ENCODE data around the gene CYP27A1.
"Not testable (repeated sequence)": the region's sequence is repeated elsewhere in the genome, so short reads cannot be mapped to it uniquely, and the experiment has no call there.

The CYP27A1 gene

GRCh38 chr2:218781691-218782527 lies at the start of gene CYP27A1:
CYP27A1 (plus strand) TSS chr2:218782147; CDS start chr2:218782183, 36 bp downstream.
- DNase-seq: no peak

- no peak for DNase-seq
Observed at GRCh38 chr2:218732761-218733158, 49.2 kb upstream of the CYP27A1 start.

GRCh38 chr2:218733171-218734021 lies 48.6 kb upstream of the CYP27A1 start:
- DNase-seq: no peak

GRCh38 chr2:218734190-218734975 lies 47.6 kb upstream of the CYP27A1 start:
- no peak for DNase-seq

GRCh38 chr2:218736531-218736930 lies 45.4 kb upstream of the CYP27A1 start:
- DNase-seq: no peak

- no peak for DNase-seq
Observed at GRCh38 chr2:218743068-218743467, 38.9 kb upstream of the CYP27A1 start.

- no peak for DNase-seq
Observed at GRCh38 chr2:218744615-218745014, 37.3 kb upstream of the CYP27A1 start.

- no peak for DNase-seq
Observed at GRCh38 chr2:218745160-218745558, 36.8 kb upstream of the CYP27A1 start.

GRCh38 chr2:218745559-218746469 lies 36.1 kb upstream of the CYP27A1 start:
- no peak for DNase-seq

- no peak for DNase-seq
Observed at GRCh38 chr2:218746470-218746795, 35.5 kb upstream of the CYP27A1 start.

- DNase-seq: no peak
Observed at GRCh38 chr2:218746960-218747359, 35.0 kb upstream of the CYP27A1 start.

GRCh38 chr2:218748741-218749441 lies 33.1 kb upstream of the CYP27A1 start:
- DNase-seq: no peak

GRCh38 chr2:218754201-218754600 lies 27.7 kb upstream of the CYP27A1 start:
- no peak for DNase-seq

- no peak for DNase-seq
Observed at GRCh38 chr2:218754781-218755180, 27.2 kb upstream of the CYP27A1 start.

GRCh38 chr2:218755198-218755566 lies 26.8 kb upstream of the CYP27A1 start:
- no peak for DNase-seq

GRCh38 chr2:218755567-218756404 lies 26.2 kb upstream of the CYP27A1 start:
- no peak for DNase-seq

GRCh38 chr2:218756599-218757377 lies 25.2 kb upstream of the CYP27A1 start:
- no peak for DNase-seq

- no peak for DNase-seq
Observed at GRCh38 chr2:218761795-218762194, 20.2 kb upstream of the CYP27A1 start.

GRCh38 chr2:218772759-218773158 lies 9.2 kb upstream of the CYP27A1 start:
- DNase-seq: not testable (repeated sequence)

- no peak for DNase-seq
Observed at GRCh38 chr2:218773881-218774280, 8.1 kb upstream of the CYP27A1 start.

Data from NCI-H146 (cell line).